Measurements from ENCODE around the gene TMPRSS11D. TPM values are rescaled to one million over a fixed set of nuclear protein-coding genes. Genes with fewer than 3 reads are reported as not detected.

TMPRSS11D gene
- total and polyA plus RNA-seq, 2 experiments from 2014 or later, result 0.27 TPM; not detected in 1

DNA sequence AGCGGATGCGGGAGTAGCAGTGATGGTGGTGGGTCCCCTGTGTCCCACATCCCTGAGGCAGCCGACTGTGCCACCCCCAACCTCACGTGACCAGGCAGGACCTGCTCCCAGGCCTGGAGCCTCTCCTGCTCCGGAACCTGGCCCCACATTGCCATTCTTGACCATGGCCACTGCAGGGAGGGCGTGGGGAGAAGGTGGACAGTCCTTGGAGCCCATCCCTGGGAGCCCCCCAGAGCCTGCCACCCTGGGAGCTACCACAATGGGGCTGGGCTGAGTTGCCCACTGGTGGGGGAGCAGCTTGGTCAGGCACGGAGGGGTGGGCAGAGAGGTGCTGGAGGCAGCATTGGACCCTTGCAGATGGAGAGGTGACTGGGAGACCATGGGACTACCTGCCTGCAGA, 42.7 kb upstream of the TMPRSS11D start:
- H3K4me1 ChIP-seq (ENCODE audit: low read depth), result no peaks in the 10 kb centered on the region
- H3K36me3 ChIP-seq, result no peaks in the 10 kb centered on the region
- DNase-seq (ENCODE audit: low read depth in 1 of 2, low spot score in 1 of 2), result no peak
- no peak overlapping the region for H3K4me3 ChIP-seq
- no peaks in the 10 kb centered on the region for H3K27me3 ChIP-seq
- no peak for TF ChIP-seq CTCF (IDR thresholded peaks at IDR 0.05; ENCODE audit: low read depth, low read length)
- no peaks in the 10 kb centered on the region for H3K9me3 ChIP-seq (ENCODE audit: low read depth)
- H3K27ac ChIP-seq, result no peak overlapping the region

GRCh38 chr4:67922697-67923096, 38.9 kb upstream of the TMPRSS11D start:
- TF ChIP-seq CTCF (IDR thresholded peaks at IDR 0.05; ENCODE audit: low read depth, low read length), result no peak
- Histone ChIP-seq H3K4me3 (no peak overlapping the region), H3K36me3 (no peaks in the 10 kb centered on the region), H3K27me3 (no peaks in the 10 kb centered on the region), H3K27ac (no peak overlapping the region), H3K4me1 (ENCODE audit: low read depth) (no peaks in the 10 kb centered on the region), H3K9me3 (ENCODE audit: low read depth) (no peaks in the 10 kb centered on the region)
- DNase-seq (ENCODE audit: low read depth in 1 of 2, low spot score in 1 of 2), result no peak

DNA sequence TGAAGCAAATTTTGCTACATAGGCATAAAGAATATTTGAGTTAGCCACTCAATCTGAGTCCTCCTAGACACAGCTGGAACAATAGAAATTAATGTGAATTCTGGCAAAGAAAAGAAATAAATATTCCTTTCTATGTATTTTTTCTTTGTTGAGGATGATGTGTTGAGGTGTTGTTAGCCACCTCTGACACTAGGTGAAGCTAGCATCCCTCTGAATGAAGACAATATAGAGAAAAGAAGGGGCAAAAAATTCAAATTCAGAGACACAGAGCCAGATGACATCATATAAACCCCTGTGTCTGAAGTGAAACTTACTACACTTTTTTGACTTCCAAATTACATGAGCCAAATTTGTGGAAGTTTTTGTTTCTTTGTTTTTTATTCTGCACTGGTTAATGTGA, 34.6 kb upstream of the TMPRSS11D start:
- Histone ChIP-seq H3K27ac (no peak overlapping the region), H3K36me3 (no peaks in the 10 kb centered on the region), H3K27me3 (no peaks in the 10 kb centered on the region), H3K9me3 (ENCODE audit: low read depth) (no peaks in the 10 kb centered on the region), H3K4me1 (ENCODE audit: low read depth) (no peaks in the 10 kb centered on the region), H3K4me3 (no peak overlapping the region)
- TF ChIP-seq CTCF (IDR thresholded peaks at IDR 0.05; ENCODE audit: low read depth, low read length), result no peak
- DNase-seq (ENCODE audit: low read depth in 1 of 2, low spot score in 1 of 2), result no peak

GRCh38 chr4:67915400-67915966, 31.7 kb upstream of the TMPRSS11D start:
- Histone ChIP-seq H3K4me3 (no peak overlapping the region), H3K4me1 (ENCODE audit: low read depth) (no peaks in the 10 kb centered on the region), H3K27me3 (no peaks in the 10 kb centered on the region), H3K36me3 (no peaks in the 10 kb centered on the region), H3K27ac (no peak overlapping the region), H3K9me3 (ENCODE audit: low read depth) (no peaks in the 10 kb centered on the region)
- TF ChIP-seq CTCF (IDR thresholded peaks at IDR 0.05; ENCODE audit: low read depth, low read length), result no peak
- DNase-seq (ENCODE audit: low read depth in 1 of 2, low spot score in 1 of 2), result no peak

- no peaks in the 10 kb centered on the region for H3K27me3 ChIP-seq
These were observed 28.3 kb upstream of the TMPRSS11D start for GRCh38 chr4:67912080-67912479.

More at GRCh38 chr4:67912080-67912479, 28.3 kb upstream of the TMPRSS11D start:
- no peak for TF ChIP-seq CTCF (IDR thresholded peaks at IDR 0.05; ENCODE audit: low read depth, low read length)
- H3K27ac ChIP-seq, result no peak overlapping the region
- DNase-seq (ENCODE audit: low read depth in 1 of 2, low spot score in 1 of 2), result no peak
- no peak overlapping the region for H3K4me3 ChIP-seq
- no peaks in the 10 kb centered on the region for H3K36me3 ChIP-seq
- H3K9me3 ChIP-seq (ENCODE audit: low read depth), result no peaks in the 10 kb centered on the region
- H3K4me1 ChIP-seq (ENCODE audit: low read depth), result no peaks in the 10 kb centered on the region

Data from cardiac muscle cell (in vitro differentiated cells and primary cell).